MM.1S (cell line): ENCODE data around the gene YWHAE.
A peak's percentile ranks its signal among the peaks of the same experiment; 100 is the strongest.

Experiments
- DNase-seq: peaks from one replicate; pipeline ENCODE4 v3.0.0-alpha.2; 2015
- H2AFZ ChIP-seq: fragments of 300-600 bp; sonication (generic); 2 replicates; pipeline ENCODE4 v1.6.0; 2016; ENCODE audit warnings: antibody characterized with exemption, low read length
- H3F3A ChIP-seq: fragments of 300-600 bp; sonication (generic); 2 replicates; pipeline ENCODE4 v1.6.1; 2016; ENCODE audit warnings: mild to moderate bottlenecking, antibody characterized with exemption, low read length, moderate library complexity, mixed read lengths; ENCODE audit not compliant: insufficient read depth
- H3K27ac ChIP-seq: fragments of 300-600 bp; sonication (generic); 2 replicates; pipeline ENCODE4 v1.5.1; 2016; ENCODE audit warnings: mild to moderate bottlenecking, low read length
- H3K27me3 ChIP-seq: fragments of 300-600 bp; sonication (generic); replicated peaks from 2 replicates; pipeline ENCODE4 v1.6.0; 2016; ENCODE audit warnings: low read length; ENCODE audit not compliant: insufficient read depth
- H3K36me3 ChIP-seq: fragments of 300-600 bp; sonication (generic); replicated peaks from 2 replicates; pipeline ENCODE4 v1.6.1; 2016; ENCODE audit warnings: mild to moderate bottlenecking, low read length, mixed read lengths; ENCODE audit not compliant: insufficient read depth
- H3K4me1 ChIP-seq: fragments of 300-600 bp; sonication (generic); 2 replicates; pipeline ENCODE4 v1.6.1; 2016; ENCODE audit warnings: low read length, mixed read lengths
- H3K4me2 ChIP-seq: fragments of 300-600 bp; sonication (generic); 2 replicates; pipeline ENCODE4 v1.6.0; 2016; ENCODE audit warnings: low read depth, low read length
- H3K4me3 ChIP-seq: fragments of 300-600 bp; sonication (generic); 2 replicates; pipeline ENCODE4 v1.5.1; 2016; ENCODE audit warnings: low read length, mixed read lengths
- H3K79me2 ChIP-seq: fragments of 300-600 bp; sonication (generic); 2 replicates; pipeline ENCODE4 v1.6.1; 2016; ENCODE audit warnings: mixed run types, low read length, mixed read lengths
- H3K9ac ChIP-seq: fragments of 300-600 bp; sonication (generic); 2 replicates; pipeline ENCODE4 v1.6.1; 2016; ENCODE audit warnings: low read length, mixed read lengths
- H3K9me2 ChIP-seq: fragments of 300-600 bp; sonication (generic); replicated peaks from 2 replicates; pipeline ENCODE4 v1.6.1; 2016; ENCODE audit warnings: mild to moderate bottlenecking, low read length, mixed read lengths; ENCODE audit not compliant: insufficient read depth
- H3K9me3 ChIP-seq: fragments of 300-600 bp; sonication (generic); replicated peaks from 2 replicates; pipeline ENCODE4 v1.6.1; 2016; ENCODE audit warnings: mild to moderate bottlenecking, low read length, mixed read lengths; ENCODE audit not compliant: insufficient read depth
- H4K20me1 ChIP-seq: fragments of 300-600 bp; sonication (generic); 2 replicates; pipeline ENCODE4 v1.6.1; 2016; ENCODE audit warnings: mild to moderate bottlenecking, low read length, moderate library complexity, mixed read lengths; ENCODE audit not compliant: insufficient read depth
- EZH2 ChIP-seq: fragments of 300-600 bp; sonication (generic); optimal IDR thresholded peaks from 2 replicates; pipeline ENCODE3; 2017; ENCODE audit warnings: low read depth, mild to moderate bottlenecking, antibody characterized with exemption, low read length, mixed read lengths
- EZH2phosphoT487 ChIP-seq: fragments of 300-600 bp; sonication (generic); IDR thresholded peaks from 2 replicates; pipeline ENCODE4 v1.6.1; 2018; ENCODE audit warnings: antibody characterized with exemption, low read length
- TF ChIP-seq, protein P1 (sequence below): fragments of 300-600 bp; sonication (generic); IDR thresholded peaks from 2 replicates; pipeline ENCODE4 v1.5.1; 2016; ENCODE audit warnings: antibody characterized with exemption, low read length, mixed read lengths

Gene YWHAE

DNA sequence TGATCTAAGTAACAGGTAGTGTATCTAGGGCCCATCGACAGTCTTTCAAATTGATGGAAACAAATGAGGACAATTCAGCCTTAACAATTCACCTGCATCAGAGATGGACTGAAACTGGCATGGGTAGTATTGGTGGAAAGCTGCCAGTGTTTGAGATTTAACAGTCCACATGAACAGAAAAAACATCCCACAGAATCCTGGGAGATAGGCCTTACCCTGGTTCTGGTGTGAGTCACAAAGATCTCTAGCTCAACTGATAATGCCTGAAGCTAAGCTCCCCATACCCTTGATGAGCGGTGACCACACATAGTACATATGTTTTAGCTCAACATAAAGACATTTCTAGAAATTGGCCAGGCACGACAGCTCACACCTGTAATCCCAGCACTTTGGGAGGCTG, 34.1 kb upstream of the YWHAE start:
- H3K9me2 ChIP-seq = no peaks in the 10 kb centered on the region
- H4K20me1 ChIP-seq = no peaks in the 10 kb centered on the region
- no peak overlapping the region for H3K4me2 ChIP-seq
- H3K4me1 ChIP-seq = peaks cover 19% of the 10 kb centered on the region
- TF ChIP-seq, protein P1, sequence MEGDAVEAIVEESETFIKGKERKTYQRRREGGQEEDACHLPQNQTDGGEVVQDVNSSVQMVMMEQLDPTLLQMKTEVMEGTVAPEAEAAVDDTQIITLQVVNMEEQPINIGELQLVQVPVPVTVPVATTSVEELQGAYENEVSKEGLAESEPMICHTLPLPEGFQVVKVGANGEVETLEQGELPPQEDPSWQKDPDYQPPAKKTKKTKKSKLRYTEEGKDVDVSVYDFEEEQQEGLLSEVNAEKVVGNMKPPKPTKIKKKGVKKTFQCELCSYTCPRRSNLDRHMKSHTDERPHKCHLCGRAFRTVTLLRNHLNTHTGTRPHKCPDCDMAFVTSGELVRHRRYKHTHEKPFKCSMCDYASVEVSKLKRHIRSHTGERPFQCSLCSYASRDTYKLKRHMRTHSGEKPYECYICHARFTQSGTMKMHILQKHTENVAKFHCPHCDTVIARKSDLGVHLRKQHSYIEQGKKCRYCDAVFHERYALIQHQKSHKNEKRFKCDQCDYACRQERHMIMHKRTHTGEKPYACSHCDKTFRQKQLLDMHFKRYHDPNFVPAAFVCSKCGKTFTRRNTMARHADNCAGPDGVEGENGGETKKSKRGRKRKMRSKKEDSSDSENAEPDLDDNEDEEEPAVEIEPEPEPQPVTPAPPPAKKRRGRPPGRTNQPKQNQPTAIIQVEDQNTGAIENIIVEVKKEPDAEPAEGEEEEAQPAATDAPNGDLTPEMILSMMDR = no peak
- TF ChIP-seq EZH2 (no peak), EZH2phosphoT487 (no peak)
- no peaks in the 10 kb centered on the region for H3K9me3 ChIP-seq
- no peaks in the 10 kb centered on the region for H3K27me3 ChIP-seq
- H3K27ac ChIP-seq = peak overlapping the region; percentile 76
- no peak overlapping the region for H3K9ac ChIP-seq
- peaks cover 14% of the 10 kb centered on the region; the same call in 1 of the 2 replicates for H3F3A ChIP-seq
- H3K79me2 ChIP-seq = peaks cover 83% of the 10 kb centered on the region
- DNase-seq = no peak
- H3K4me3 ChIP-seq = no peak overlapping the region
- no peak overlapping the region for H2AFZ ChIP-seq
- H3K36me3 ChIP-seq = no peaks in the 10 kb centered on the region

DNA sequence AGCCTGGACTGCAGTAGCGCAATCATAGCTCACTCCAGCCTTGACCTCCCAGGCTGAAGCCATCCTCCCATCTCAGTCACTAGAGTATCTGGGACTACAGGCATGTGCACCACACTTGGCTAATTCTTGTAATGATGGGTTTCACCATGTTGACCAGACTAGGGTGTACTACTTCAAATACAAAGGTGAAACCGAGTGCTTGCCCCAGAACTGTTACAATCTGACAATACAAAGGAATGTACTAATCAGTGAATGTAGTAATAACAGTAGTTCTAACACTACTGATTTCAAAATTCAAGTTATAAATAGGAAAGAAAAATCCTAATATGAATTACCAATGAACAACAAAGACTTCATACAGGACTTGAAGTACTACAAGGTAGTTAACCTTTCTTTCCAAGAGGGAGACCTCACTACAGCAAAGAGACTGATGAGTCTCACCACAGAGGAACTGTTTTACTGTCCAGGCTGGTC, 31.6 kb upstream of the YWHAE start:
- H3K9me2 ChIP-seq = no peaks in the 10 kb centered on the region
- H3K79me2 ChIP-seq = peaks cover 67% of the 10 kb centered on the region
- no peak overlapping the region for H2AFZ ChIP-seq
- H3K4me3 ChIP-seq = no peak overlapping the region
- no peak overlapping the region for H3K9ac ChIP-seq
- no peaks in the 10 kb centered on the region for H4K20me1 ChIP-seq
- peaks cover 19% of the 10 kb centered on the region for H3K4me1 ChIP-seq
- no peak overlapping the region for H3K27ac ChIP-seq
- TF ChIP-seq, protein P1 = no peak
- TF ChIP-seq EZH2 = no peak
- no peak for TF ChIP-seq EZH2phosphoT487
- H3K9me3 ChIP-seq = no peaks in the 10 kb centered on the region
- H3K27me3 ChIP-seq = no peaks in the 10 kb centered on the region
- DNase-seq = no peak
- H3K36me3 ChIP-seq = no peaks in the 10 kb centered on the region
- no peak overlapping the region for H3K4me2 ChIP-seq
- H3F3A ChIP-seq = peaks cover 14% of the 10 kb centered on the region; the same call in 1 of the 2 replicates

DNA sequence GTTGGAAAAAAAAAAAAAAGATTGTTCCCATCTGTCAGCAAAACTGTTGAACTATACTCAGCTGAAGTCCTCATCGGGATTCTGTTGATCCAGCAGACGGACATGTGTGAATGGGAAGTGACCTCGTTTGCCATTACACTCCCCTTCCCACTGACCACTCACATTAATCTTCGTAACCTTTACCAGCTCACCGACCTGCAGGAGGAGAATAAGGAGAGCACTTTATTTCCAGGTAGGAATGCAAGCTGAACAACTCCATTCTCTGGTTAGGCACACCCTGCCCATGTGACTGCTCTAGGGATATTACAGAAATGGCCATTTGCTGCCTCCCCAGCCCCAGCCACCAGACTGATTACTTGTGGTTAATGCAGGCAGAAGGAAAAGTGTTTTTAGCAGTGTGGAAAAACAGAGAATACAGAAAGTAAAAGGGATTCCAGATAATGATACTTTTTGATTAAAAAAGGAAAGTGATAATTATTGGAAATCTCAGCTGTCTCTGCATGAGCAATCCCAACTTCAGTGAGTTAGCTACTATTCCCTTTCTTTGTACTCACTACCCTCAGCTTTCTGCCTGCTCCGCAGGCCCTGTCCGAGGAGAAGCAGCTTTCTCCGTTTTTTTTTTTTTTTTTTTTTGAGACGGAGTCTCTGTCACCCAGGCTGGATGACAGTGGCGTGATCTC, 23.6 kb upstream of the YWHAE start:
- TF ChIP-seq, protein P1 = no peak
- TF ChIP-seq EZH2phosphoT487 (no peak), EZH2 (no peak)
- Histone ChIP-seq H3K9ac (no peak overlapping the region), H3K27ac (no peak overlapping the region), H4K20me1 (no peaks in the 10 kb centered on the region), H3K9me3 (no peaks in the 10 kb centered on the region), H2AFZ (no peak overlapping the region), H3K4me3 (no peak overlapping the region), H3K79me2 (peaks cover 26% of the 10 kb centered on the region), H3K9me2 (no peaks in the 10 kb centered on the region), H3K36me3 (0 out of 2 replicates have a peak, but pooled peaks cover 3% of the 10 kb centered on the region), H3K4me2 (no peak overlapping the region), H3K27me3 (no peaks in the 10 kb centered on the region), H3K4me1 (no peaks in the 10 kb centered on the region), H3F3A (no peaks in the 10 kb centered on the region)
- DNase-seq = no peak
